ENCODE data around the gene OR51M1. TPM values are rescaled to one million over a fixed set of nuclear protein-coding genes. Genes with fewer than 3 reads are reported as not detected.

OR51M1 gene
- total and polyA plus RNA-seq, 4 donors = not detected

DNA sequence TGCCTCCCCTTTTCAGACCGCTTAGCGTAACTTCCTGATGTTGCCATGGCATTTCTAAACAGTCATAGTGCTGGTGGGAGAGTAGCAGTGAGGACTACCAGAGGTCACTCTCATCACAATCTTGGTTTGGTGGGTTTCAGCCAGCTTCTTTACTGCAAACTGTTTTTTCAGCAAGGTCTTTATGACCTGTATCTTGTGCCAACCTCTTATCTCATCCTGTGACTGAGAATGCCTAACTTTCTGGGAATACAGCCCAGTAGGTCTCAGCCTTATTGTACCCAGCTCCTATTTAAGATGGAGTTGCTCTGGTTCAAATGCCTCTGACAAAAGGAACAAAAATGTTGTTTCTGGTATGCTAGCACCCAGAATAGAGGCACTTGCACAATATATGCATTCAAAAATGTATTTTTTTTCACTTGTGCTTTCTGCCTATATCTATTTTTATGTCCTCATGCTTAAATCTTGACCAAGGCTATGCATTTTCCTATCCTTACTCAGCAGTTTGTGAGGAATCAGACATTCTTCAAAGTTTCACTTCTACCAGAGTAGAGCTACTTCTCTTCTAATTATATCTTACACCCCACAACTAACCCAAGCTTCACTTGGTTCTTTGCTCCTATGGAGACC lies 16.1 kb upstream of the OR51M1 start:
- TF ChIP-seq, protein P1, sequence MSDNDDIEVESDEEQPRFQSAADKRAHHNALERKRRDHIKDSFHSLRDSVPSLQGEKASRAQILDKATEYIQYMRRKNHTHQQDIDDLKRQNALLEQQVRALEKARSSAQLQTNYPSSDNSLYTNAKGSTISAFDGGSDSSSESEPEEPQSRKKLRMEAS (IDR thresholded peaks at IDR 0.05) = no peak
- TF ChIP-seq YY1 (IDR thresholded peaks at IDR 0.05) = no peak
- no peak for TF ChIP-seq JUND (IDR thresholded peaks at IDR 0.05)
- TF ChIP-seq, protein P2, sequence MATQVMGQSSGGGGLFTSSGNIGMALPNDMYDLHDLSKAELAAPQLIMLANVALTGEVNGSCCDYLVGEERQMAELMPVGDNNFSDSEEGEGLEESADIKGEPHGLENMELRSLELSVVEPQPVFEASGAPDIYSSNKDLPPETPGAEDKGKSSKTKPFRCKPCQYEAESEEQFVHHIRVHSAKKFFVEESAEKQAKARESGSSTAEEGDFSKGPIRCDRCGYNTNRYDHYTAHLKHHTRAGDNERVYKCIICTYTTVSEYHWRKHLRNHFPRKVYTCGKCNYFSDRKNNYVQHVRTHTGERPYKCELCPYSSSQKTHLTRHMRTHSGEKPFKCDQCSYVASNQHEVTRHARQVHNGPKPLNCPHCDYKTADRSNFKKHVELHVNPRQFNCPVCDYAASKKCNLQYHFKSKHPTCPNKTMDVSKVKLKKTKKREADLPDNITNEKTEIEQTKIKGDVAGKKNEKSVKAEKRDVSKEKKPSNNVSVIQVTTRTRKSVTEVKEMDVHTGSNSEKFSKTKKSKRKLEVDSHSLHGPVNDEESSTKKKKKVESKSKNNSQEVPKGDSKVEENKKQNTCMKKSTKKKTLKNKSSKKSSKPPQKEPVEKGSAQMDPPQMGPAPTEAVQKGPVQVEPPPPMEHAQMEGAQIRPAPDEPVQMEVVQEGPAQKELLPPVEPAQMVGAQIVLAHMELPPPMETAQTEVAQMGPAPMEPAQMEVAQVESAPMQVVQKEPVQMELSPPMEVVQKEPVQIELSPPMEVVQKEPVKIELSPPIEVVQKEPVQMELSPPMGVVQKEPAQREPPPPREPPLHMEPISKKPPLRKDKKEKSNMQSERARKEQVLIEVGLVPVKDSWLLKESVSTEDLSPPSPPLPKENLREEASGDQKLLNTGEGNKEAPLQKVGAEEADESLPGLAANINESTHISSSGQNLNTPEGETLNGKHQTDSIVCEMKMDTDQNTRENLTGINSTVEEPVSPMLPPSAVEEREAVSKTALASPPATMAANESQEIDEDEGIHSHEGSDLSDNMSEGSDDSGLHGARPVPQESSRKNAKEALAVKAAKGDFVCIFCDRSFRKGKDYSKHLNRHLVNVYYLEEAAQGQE (IDR thresholded peaks at IDR 0.05) = no peak
- TF ChIP-seq TAF1 (conservative IDR thresholded peaks at IDR 0.05) = no peak
- no peak for TF ChIP-seq GABPA (IDR thresholded peaks at IDR 0.05 in 1 of 2, conservative IDR thresholded peaks at IDR 0.05 in 1 of 2)
- no peak for TF ChIP-seq NR2F2 (IDR thresholded peaks at IDR 0.05)
- TF ChIP-seq HNF4G (IDR thresholded peaks at IDR 0.05) = no peak
- TF ChIP-seq HNF4A (conservative IDR thresholded peaks at IDR 0.05) = no peak
- no peak for TF ChIP-seq RAD21 (IDR thresholded peaks at IDR 0.05)
- TF ChIP-seq FOXA1 (IDR thresholded peaks at IDR 0.05) = no peak
- TF ChIP-seq, protein P3, sequence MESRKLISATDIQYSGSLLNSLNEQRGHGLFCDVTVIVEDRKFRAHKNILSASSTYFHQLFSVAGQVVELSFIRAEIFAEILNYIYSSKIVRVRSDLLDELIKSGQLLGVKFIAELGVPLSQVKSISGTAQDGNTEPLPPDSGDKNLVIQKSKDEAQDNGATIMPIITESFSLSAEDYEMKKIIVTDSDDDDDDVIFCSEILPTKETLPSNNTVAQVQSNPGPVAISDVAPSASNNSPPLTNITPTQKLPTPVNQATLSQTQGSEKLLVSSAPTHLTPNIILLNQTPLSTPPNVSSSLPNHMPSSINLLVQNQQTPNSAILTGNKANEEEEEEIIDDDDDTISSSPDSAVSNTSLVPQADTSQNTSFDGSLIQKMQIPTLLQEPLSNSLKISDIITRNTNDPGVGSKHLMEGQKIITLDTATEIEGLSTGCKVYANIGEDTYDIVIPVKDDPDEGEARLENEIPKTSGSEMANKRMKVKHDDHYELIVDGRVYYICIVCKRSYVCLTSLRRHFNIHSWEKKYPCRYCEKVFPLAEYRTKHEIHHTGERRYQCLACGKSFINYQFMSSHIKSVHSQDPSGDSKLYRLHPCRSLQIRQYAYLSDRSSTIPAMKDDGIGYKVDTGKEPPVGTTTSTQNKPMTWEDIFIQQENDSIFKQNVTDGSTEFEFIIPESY (IDR thresholded peaks at IDR 0.05) = no peak
- no peak for TF ChIP-seq EGR1 (IDR thresholded peaks at IDR 0.05; ENCODE audit: low read depth in 2 of 2)
- TF ChIP-seq, protein P4, sequence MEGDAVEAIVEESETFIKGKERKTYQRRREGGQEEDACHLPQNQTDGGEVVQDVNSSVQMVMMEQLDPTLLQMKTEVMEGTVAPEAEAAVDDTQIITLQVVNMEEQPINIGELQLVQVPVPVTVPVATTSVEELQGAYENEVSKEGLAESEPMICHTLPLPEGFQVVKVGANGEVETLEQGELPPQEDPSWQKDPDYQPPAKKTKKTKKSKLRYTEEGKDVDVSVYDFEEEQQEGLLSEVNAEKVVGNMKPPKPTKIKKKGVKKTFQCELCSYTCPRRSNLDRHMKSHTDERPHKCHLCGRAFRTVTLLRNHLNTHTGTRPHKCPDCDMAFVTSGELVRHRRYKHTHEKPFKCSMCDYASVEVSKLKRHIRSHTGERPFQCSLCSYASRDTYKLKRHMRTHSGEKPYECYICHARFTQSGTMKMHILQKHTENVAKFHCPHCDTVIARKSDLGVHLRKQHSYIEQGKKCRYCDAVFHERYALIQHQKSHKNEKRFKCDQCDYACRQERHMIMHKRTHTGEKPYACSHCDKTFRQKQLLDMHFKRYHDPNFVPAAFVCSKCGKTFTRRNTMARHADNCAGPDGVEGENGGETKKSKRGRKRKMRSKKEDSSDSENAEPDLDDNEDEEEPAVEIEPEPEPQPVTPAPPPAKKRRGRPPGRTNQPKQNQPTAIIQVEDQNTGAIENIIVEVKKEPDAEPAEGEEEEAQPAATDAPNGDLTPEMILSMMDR (IDR thresholded peaks at IDR 0.05; ENCODE audit: low read depth, low read length, missing input control) = no peak
- no peak for TF ChIP-seq SP1 (IDR thresholded peaks at IDR 0.05)
- TF ChIP-seq, protein P5, sequence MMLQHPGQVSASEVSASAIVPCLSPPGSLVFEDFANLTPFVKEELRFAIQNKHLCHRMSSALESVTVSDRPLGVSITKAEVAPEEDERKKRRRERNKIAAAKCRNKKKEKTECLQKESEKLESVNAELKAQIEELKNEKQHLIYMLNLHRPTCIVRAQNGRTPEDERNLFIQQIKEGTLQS (IDR thresholded peaks at IDR 0.05) = no peak
- no peak for DNase-seq (ENCODE audit: low spot score)
- 59% methylated on average over 2 of the region's 2 CpGs for WGBS
- H3K27me3 ChIP-seq (ENCODE audit: control insufficient read depth in 4 of 4, insufficient read depth in 4 of 4, low read length in 3 of 4) = no peaks in the 10 kb centered on the region
- no peaks in the 10 kb centered on the region for H3K36me3 ChIP-seq (ENCODE audit: control insufficient read depth in 4 of 4, insufficient read depth in 3 of 4, low read depth in 1 of 4, low read length in 3 of 4)
- no peak overlapping the region for H3K9ac ChIP-seq (ENCODE audit: low read depth in 1 of 2, low read length in 2 of 2)
- no peaks in the 10 kb centered on the region for H3K9me3 ChIP-seq (ENCODE audit: control insufficient read depth in 4 of 4, low read length in 3 of 4)
- no peaks in the 10 kb centered on the region for H3K4me1 ChIP-seq (ENCODE audit: control insufficient read depth in 4 of 4, insufficient read depth in 4 of 4, low read length in 3 of 4)
- no peak overlapping the region for H3K4me3 ChIP-seq (ENCODE audit: low read depth in 1 of 3, low read length in 3 of 3)
- no peak overlapping the region for H3K27ac ChIP-seq (ENCODE audit: low read depth in 1 of 2, low read length in 2 of 2)

Data from liver (tissue), 9 donors.